ENCODE measurements around the gene C5orf15.
A peak's percentile ranks its signal among the peaks of the same experiment; 100 is the strongest.

DNA sequence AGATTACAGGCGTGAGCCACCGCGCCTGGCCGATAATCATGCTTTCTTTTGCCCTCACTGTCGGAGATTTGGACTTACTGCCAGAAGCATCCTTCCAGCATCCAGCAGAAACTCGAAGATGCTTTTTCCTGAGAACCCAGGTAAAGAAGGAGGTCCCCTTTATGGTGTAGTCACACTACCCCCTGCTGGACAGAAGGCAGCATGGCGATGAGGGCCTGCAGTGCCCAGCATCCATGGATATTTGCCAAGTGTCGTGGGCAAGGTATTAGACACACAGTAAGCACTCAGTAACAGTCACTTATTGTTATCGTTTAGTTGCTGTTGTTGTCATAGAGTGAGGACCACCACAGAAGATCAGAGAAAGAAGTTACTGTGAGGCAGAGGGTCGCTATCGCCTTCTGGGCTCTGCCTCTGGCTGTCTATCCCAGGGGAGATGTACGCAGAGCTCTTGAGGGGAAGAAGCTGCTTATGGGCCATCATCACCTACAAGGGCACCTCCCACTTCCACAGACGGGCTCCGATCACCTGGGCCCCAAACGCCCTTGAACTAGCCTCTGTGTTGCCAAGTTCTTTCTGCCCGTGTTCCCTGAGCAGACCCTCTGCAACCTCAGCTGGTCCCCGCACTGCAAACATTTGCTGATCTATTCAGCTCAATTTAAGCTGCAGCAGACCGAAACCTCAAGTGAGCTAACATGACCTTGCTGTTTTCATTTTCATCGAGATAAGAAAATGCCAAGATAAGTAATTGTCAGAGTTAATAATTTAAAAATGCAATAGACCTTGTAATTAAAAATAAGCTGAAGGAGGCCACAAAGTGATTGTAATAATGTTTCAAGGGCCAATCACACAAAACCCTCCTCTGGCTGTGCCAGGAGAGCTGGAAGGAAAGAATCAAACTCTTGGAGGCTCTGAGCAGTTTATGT, 23.9 kb downstream of the C5orf15 start:
- TF ChIP-seq, protein P1, sequence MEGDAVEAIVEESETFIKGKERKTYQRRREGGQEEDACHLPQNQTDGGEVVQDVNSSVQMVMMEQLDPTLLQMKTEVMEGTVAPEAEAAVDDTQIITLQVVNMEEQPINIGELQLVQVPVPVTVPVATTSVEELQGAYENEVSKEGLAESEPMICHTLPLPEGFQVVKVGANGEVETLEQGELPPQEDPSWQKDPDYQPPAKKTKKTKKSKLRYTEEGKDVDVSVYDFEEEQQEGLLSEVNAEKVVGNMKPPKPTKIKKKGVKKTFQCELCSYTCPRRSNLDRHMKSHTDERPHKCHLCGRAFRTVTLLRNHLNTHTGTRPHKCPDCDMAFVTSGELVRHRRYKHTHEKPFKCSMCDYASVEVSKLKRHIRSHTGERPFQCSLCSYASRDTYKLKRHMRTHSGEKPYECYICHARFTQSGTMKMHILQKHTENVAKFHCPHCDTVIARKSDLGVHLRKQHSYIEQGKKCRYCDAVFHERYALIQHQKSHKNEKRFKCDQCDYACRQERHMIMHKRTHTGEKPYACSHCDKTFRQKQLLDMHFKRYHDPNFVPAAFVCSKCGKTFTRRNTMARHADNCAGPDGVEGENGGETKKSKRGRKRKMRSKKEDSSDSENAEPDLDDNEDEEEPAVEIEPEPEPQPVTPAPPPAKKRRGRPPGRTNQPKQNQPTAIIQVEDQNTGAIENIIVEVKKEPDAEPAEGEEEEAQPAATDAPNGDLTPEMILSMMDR (IDR thresholded peaks at IDR 0.05), result peak; percentile 77
- TF ChIP-seq, protein P2, sequence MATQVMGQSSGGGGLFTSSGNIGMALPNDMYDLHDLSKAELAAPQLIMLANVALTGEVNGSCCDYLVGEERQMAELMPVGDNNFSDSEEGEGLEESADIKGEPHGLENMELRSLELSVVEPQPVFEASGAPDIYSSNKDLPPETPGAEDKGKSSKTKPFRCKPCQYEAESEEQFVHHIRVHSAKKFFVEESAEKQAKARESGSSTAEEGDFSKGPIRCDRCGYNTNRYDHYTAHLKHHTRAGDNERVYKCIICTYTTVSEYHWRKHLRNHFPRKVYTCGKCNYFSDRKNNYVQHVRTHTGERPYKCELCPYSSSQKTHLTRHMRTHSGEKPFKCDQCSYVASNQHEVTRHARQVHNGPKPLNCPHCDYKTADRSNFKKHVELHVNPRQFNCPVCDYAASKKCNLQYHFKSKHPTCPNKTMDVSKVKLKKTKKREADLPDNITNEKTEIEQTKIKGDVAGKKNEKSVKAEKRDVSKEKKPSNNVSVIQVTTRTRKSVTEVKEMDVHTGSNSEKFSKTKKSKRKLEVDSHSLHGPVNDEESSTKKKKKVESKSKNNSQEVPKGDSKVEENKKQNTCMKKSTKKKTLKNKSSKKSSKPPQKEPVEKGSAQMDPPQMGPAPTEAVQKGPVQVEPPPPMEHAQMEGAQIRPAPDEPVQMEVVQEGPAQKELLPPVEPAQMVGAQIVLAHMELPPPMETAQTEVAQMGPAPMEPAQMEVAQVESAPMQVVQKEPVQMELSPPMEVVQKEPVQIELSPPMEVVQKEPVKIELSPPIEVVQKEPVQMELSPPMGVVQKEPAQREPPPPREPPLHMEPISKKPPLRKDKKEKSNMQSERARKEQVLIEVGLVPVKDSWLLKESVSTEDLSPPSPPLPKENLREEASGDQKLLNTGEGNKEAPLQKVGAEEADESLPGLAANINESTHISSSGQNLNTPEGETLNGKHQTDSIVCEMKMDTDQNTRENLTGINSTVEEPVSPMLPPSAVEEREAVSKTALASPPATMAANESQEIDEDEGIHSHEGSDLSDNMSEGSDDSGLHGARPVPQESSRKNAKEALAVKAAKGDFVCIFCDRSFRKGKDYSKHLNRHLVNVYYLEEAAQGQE (IDR thresholded peaks at IDR 0.05; ENCODE audit: insufficient read depth in 1 of 2, low read depth in 2 of 2, low read length in 1 of 2), result no peak
- TF ChIP-seq POLR2AphosphoS5 (IDR thresholded peaks at IDR 0.05; ENCODE audit: low read depth, low read length), result no peak
- TF ChIP-seq SIN3A (IDR thresholded peaks at IDR 0.05; ENCODE audit: borderline replicate concordance, insufficient read depth, low read depth, low read length), result no peak
- no peak for TF ChIP-seq TCF7L2 (IDR thresholded peaks at IDR 0.05; ENCODE audit: low read depth, low read length)
